HG03039 (cell line): Measurements from ENCODE around the gene ECM1.

Source experiments
- ATAC-seq: cut with Tn5 transposase; IDR thresholded peaks from one replicate; pipeline ENCODE4 v1.9.1; 2021; ENCODE audit warnings: mild to moderate bottlenecking, moderate library complexity; ENCODE audit not compliant: unreplicated experiment

Gene ECM1

GRCh38 chr1:150511985-150512660 lies 4.2 kb downstream of the ECM1 start:
- no peak for ATAC-seq

DNA sequence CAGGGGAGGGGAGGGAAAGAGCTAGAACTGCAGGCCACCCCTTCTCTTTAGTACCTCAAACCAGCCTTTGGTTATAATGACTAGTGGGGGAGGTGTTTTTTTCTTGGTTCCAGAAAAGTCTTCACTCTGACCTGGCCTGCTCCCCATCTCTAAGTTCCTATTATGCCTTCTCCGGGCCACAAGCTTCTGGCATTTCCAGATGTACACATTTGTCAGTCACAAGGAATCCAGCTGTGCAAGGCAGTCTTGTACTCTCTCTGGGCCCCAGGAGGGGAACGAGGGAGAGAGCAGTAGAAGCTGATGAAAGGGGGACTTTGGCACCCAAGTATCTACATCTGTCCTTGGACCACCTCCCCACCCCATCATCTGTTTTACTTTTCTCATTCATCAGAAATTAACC lies 4.9 kb downstream of the ECM1 start:
- no peak for ATAC-seq

DNA sequence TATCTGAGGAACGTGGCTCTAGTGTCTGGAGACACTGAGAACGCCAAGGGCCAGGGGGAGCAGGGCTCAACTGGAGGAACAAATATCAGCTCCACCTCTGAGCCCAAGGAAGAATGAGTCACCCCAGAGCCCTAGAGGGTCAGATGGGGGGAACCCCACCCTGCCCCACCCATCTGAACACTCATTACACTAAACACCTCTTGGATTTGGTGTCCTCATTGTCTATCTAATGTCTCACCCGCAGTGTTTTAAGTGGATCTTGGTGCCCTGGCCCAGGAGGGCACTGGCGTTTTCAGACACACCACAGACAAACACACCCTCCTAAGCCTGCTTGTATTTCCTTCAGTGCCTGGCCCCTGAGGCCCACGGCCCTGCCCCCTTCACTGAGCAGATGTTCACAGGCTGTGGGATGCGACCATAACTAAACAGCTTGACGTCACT lies 5.5 kb downstream of the ECM1 start:
- no peak for ATAC-seq

- ATAC-seq, result no peak
These were observed 6.4 kb downstream of the ECM1 start for GRCh38 chr1:150514260-150514659.

DNA sequence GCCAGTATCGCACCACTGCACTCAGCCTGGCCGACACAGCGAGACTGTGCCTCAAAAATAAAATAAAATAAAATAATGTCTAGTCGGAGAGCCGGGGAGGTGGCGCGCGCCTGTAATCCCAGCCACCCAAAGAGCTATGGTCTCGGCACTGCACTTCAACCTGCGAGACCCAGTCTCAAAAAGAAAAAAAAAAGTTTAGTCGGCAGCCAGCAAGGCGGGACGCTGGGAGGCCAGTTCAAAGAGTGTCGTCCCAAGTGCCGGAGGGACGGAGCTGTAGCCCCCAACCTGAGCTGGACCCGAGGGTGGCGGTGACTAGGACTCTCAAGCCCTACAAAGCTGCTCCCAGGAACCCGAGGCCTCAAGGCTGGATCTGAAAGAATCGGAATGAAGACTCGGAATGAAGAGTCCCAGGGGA lies 7.0 kb downstream of the ECM1 start:
- ATAC-seq, result no peak

GRCh38 chr1:150515328-150516049 lies 7.6 kb downstream of the ECM1 start, which contains the start of gene FALEC:
FALEC (plus strand) TSS chr1:150515752.
- peak; percentile 95 for ATAC-seq

DNA sequence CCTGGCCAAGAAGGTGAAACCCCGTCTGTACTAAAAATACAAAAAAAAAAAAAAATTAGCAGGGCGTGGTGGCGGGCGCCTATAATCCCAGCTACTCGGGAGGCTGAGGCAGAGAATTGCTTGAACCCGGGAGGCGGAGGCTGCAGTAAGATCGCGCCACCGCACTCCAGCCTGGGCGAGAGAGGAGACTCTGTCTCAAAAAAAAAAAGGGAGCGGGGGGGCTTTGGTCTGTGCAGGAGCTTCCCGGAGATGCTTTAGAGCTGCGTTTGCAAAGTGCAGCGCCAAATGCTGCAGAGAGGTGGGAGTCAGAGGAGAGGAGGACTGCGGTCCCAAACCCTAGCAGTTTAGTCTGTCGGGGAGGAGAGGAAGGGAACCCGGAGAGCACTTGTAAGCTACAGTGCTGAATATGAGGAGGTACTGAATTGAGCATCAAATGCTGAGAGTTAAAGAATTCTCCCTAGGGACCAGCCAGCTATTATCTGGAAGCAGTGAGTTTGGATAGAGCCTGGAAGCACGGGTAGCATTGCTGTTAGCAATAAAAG lies 8.2 kb downstream of the ECM1 start:
- ATAC-seq, result no peak

- ATAC-seq, result no peak
These were observed 8.7 kb downstream of the ECM1 start for GRCh38 chr1:150516616-150517015.

- no peak for ATAC-seq
These were observed 13.5 kb downstream of the ECM1 start for GRCh38 chr1:150521196-150521968.

- no peak for ATAC-seq
These were observed 17.4 kb downstream of the ECM1 start for GRCh38 chr1:150525348-150525747.

GRCh38 chr1:150528196-150528595 lies 20.3 kb downstream of the ECM1 start:
- no peak for ATAC-seq

DNA sequence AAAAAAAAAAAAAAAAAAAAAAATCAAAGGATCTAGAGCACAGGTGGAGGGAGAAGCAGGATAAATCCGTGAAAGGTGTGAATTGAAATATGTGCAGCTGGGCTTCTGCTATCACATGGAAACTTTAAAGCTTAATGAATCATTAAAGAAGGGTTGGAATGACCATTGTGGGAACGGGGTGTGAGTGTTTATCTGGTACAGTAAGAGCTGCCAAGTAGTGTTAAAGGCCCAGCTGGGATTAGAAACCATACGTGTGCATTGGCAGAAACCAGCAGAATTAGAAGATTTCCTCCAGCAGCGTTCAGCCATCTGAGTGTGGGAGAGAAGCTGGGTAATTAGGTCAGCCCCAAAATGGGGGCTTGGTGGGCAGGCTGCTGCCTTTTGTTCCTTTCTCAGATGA lies 21.1 kb downstream of the ECM1 start:
- ATAC-seq, result no peak

DNA sequence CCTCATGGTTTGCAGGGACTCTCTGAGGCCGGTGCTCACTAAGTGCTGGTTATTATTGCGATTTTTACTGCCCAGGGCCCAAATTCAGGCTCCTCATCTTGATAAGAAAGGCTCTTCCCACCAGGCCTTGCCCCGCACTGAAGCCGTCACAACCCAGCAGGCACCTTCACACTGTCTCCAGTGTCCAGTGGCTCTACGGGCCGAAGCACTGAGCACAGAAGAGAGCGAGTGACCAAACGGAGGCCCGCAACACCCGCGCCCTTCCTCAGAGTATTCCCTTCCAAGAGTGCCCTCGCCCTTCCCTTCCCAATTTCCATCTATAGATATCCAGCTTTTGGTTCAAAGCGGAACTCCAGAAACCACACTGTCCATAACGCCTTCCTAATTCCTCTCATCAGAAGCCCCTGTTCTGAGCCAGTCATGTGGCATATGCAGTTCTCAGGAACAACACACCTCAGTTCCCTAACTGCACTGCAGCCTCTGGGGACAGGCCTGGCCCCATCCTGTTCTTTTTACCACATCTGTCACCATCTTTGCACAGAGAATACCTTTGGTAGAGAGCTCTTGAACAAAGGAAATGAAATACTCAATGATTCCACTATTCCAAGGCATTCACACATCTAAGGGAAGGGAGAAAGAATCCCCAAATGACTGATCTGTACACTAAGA lies 22.7 kb downstream of the ECM1 start:
- ATAC-seq, result no peak

- ATAC-seq, result no peak
These were observed 25.0 kb downstream of the ECM1 start for GRCh38 chr1:150532860-150533259.

- no peak for ATAC-seq
These were observed 26.1 kb downstream of the ECM1 start for GRCh38 chr1:150534002-150534401.

- ATAC-seq, result no peak
These were observed 27.8 kb downstream of the ECM1 start for GRCh38 chr1:150535511-150536287.

DNA sequence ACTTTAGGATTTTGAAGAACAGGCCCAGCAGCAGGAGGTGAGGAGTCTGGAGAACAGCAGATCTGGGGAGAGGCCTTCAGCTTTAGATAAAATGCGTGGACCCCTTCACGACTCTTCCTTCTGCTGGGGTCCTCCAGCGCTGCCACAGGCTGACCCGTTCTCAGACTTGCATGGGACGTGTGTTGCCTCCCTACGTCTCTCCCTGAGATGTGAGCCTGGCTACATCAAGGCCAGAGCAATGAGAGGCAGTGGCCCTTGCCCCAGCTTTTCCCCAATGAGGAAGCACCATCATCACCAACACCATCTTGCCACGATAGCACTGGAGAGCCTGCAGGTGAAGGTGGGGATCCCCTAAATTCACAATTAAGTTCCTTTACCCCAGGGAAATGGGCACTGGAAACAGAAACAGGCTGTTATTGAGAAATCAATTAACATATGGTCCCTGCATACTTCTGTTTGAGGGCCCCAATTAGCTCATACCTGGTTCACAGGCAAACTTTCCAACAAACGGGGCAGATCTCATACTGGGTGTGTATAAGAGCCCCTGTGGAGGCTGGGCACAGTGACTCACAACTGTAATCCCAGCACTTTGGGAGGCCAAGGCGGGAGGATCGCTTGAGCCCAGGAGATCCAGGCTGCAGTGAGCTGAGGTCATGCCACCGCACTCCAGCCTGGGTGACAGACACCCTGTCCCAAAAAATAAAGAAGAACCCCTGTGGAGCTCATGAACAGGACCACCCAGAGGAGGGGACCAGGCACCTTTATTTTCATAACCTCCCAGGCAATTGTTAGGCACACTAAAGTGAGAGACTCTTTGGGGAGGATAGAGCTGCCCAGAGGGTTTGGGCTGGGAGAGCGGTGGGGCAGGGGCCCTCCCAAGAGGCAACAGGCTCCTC lies 29.2 kb downstream of the ECM1 start:
- ATAC-seq, result no peak

DNA sequence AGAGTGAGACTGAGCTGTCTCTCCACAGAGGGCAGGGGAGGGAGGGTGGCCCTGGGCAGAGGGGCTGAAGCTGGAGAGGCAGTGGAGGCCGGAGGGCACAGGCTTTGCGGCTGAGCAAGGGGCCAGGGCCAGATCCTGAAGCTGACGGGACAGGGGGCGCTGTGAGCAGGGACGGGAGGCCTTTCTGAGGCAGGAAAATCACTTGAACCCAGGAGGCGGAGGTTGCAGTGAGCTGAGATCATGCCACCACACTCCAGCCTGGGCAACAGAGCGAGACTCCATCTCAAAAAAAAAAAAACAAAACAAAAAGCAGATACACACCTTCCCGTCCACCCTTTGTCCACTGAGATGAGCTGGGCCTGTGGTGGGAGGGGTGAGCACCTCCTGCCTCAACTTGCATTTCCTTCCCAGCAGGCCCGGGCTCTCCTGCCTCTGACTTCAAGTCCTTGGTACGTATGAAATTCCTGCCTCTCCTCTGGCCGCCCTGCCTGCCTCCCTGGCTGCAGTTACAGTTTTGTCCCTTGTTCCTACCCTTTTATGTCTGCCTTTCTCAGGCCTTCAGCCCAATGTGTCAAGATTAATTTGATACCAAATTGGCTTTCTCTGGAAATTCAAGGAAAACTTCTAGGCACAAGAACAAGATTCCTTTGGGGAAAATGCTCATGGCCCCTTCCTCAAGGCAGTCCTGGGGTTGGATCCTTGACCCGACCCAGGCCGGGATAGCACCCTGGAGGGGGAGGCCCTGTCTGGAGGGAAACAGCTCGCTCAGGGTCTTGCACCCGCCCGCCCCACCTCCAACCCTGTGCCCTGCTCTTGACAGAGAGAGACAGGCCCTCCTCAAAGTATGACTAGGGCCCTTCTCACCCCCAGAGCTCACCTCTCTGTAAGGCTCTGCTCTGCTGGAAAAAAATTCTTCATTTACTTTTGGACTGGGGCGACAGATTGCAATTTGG lies 30.1 kb downstream of the ECM1 start:
- ATAC-seq, result no peak
